Common myeloid progenitor, CD34-positive (primary cell): ENCODE results near the gene RABL2B.

Experiments
- CTCF ChIA-PET: fragments of 350-600 bp; sonication (Branson Sonifier 250); formaldehyde crosslinking; loops from one replicate; lab custom pipeline; 2021; ENCODE audit warnings: antibody characterized with exemption; lab: Charles Lee
- POLR2A ChIA-PET: fragments of 350-600 bp; sonication (Branson Sonifier 250); formaldehyde crosslinking; loops from one replicate; lab custom pipeline; 2021; ENCODE audit warnings: antibody characterized with exemption; lab: Charles Lee
- DNase-seq, 3 donors: peaks; one replicate each; pipeline versions ENCODE4 v3.0.0 to v3.0.0-alpha.2; 2013
- H3K27ac ChIP-seq, 2 experiments: 1 replicate in 1 of 2; 2 replicates in 1 of 2; pipeline ENCODE4 v1.7.0; 2013; ENCODE audit warnings: inconsistent platforms in 2 of 2, low read length in 2 of 2, mild to moderate bottlenecking in 2 of 2, low read depth in 1 of 2, moderate library complexity in 1 of 2; ENCODE audit not compliant: severe bottlenecking in 2 of 2, insufficient read depth in 1 of 2, poor library complexity in 1 of 2
- H3K27me3 ChIP-seq, 5 experiments: replicated peaks in 2 of 5; 1 replicate in 3 of 5; 2 replicates in 2 of 5; pipeline versions ENCODE4 v1.6.1 to v1.7.0; 2013; ENCODE audit warnings: low read length in 4 of 5, mild to moderate bottlenecking in 2 of 5, moderate library complexity in 2 of 5, inconsistent platforms in 1 of 5; ENCODE audit not compliant: insufficient read depth in 5 of 5, control insufficient read depth in 4 of 5
- H3K36me3 ChIP-seq, 4 experiments: 1 replicate in 2 of 4; 2 replicates in 2 of 4; pipeline versions ENCODE4 v1.6.1 to v1.7.0; 2013; ENCODE audit warnings: low read length in 3 of 4, control low read depth in 1 of 4, mild to moderate bottlenecking in 1 of 4; ENCODE audit not compliant: control insufficient read depth in 4 of 4, insufficient read depth in 4 of 4
- H3K4me1 ChIP-seq, 4 experiments: 1 replicate in 3 of 4; 2 replicates in 1 of 4; pipeline versions ENCODE4 v1.6.1 to v1.7.1; 2013; ENCODE audit warnings: low read length in 3 of 4, mild to moderate bottlenecking in 3 of 4, control low read depth in 1 of 4, inconsistent platforms in 1 of 4, moderate library complexity in 1 of 4; ENCODE audit not compliant: control insufficient read depth in 4 of 4, insufficient read depth in 4 of 4; ENCODE audit errors: control extremely low read depth in 1 of 4
- H3K4me3 ChIP-seq, 7 experiments: 1 replicate in 4 of 7; 2 replicates in 3 of 7; pipeline versions ENCODE4 v1.5.1 to v1.7.0; 2013; ENCODE audit warnings: mild to moderate bottlenecking in 7 of 7, low read length in 6 of 7, moderate library complexity in 6 of 7, inconsistent platforms in 2 of 7, low read depth in 2 of 7, control low read depth in 1 of 7; ENCODE audit not compliant: insufficient read depth in 4 of 7, control insufficient read depth in 1 of 7; ENCODE audit errors: extremely low read depth in 1 of 7
- H3K9me3 ChIP-seq, 5 experiments: 1 replicate in 4 of 5; 2 replicates in 1 of 5; pipeline versions ENCODE4 v1.6.1 to v1.7.1; 2013; ENCODE audit warnings: low read length in 4 of 5, mild to moderate bottlenecking in 2 of 5, inconsistent platforms in 1 of 5, low read depth in 1 of 5, moderate library complexity in 1 of 5; ENCODE audit not compliant: control insufficient read depth in 4 of 5, insufficient read depth in 2 of 5; ENCODE audit errors: control extremely low read depth in 1 of 5
- WGBS: methylation state at CpG from one replicate; pipeline ENCODE4 v1.1.5; 2013; ENCODE audit not compliant: insufficient coverage; 5-methylcytosine and 5-hydroxymethylcytosine counted together

The RABL2B gene

DNA sequence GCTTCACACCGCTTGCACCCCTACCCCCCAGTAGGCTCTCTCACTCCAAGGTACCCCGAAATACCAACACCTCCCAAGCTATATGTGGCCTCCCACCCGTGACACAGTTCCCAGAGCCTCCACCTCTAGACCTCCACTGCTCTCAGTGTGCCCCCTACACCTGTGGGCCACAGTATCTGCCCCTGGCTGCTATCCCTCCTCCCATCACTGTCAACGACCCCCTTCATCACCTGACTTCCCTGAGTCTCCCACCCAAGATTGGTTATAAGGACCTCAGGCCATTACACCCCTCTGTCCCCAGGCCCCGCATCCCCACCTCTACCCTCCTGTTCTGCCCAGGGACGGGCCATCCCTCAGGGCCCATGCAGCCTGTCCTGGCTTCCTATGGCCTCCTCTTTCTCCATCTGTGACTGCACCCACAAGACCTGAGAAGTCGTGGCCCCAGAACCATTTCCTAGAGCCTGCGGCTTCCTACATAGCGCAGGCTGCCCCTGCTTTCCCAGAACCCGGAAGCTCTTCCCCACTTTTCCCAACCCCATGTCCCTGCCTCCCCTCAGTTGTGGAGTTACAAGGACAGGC, 44.7 kb downstream of the RABL2B start:
- 97% methylated on average over 9 of the region's 10 CpGs for WGBS
- Histone ChIP-seq H3K4me3 (no peak overlapping the region), H3K27ac (no peak overlapping the region), H3K9me3 (no peaks in the 10 kb centered on the region), H3K36me3 (peaks cover 0 to 3% (median 0%) of the 10 kb centered on the region in 4 experiments), H3K4me1 (no peaks in the 10 kb centered on the region), H3K27me3 (no peaks in the 10 kb centered on the region)
- CTCF ChIA-PET = interaction anchor here (0.7 to 1.2 kb wide), 2 partner anchors 19 to 223 kb away, joined by 3 read pairs; no protein-coding TSS in a partner anchor
- POLR2A ChIA-PET = no interaction called here
- DNase-seq = no peak

DNA sequence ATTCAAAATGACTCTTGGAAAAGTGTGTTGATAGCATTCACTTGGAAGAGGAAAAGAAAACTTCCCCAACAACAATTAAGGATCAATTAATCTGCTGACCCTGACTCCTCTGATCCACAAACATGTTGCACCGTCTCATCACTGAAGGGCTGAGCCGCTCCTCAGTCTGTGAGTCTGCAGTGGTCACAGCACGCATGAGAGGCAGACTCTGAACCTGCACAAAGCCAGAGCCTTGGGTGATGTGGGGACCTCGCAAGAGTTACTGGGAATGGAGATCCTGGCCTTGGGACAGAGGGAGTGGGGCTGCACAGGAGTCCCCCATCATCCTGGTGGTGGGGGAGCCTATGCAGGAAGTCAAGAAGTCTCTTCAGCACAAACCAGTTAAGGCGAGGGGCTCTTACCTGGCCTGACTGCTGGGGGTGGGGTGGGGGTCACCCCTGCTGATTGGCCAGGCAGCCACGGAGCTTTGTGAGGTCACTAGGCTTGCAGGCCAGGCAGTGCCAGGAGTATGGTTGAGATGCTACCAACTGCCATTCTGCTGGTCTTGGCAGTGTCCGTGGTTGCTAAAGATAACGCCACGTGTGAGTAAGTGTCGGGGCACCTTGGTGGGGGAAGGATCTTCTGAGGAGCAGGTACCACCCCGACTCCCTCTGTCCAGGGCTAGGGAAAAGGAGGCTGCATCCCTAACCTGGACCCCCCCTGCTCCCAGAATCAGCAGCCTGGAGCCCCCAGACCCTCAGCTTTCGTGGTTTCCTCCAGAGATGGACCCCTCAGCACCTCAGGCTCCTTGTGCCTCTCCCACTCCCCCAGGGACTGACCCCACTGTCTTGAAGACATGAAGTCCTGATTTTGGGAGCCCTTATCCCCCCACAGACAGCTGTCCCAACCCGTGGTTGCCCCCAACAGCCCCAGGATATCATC, 45.4 kb downstream of the RABL2B start, which contains the start of gene ACR:
ACR (plus strand) TSS at position 477 of the 921 bp plus-strand sequence; CDS start at position 509, 32 bp downstream.
- no peak for DNase-seq
- WGBS = 95% methylated on average over 13 of the region's 13 CpGs
- no peaks in the 10 kb centered on the region for H3K9me3 ChIP-seq
- no peaks in the 10 kb centered on the region for H3K4me1 ChIP-seq
- CTCF ChIA-PET = interaction anchor here (0.7 to 1.2 kb wide), 2 partner anchors 19 to 222 kb away, joined by 3 read pairs; no protein-coding TSS in a partner anchor
- H3K36me3 ChIP-seq = peaks cover 0 to 9% (median 0%) of the 10 kb centered on the region in 4 experiments
- POLR2A ChIA-PET = no interaction called here
- no peaks in the 10 kb centered on the region for H3K27me3 ChIP-seq
- no peak within 1 kb of the TSS for H3K27ac ChIP-seq
- H3K4me3 ChIP-seq = no peak within 1 kb of the TSS

DNA sequence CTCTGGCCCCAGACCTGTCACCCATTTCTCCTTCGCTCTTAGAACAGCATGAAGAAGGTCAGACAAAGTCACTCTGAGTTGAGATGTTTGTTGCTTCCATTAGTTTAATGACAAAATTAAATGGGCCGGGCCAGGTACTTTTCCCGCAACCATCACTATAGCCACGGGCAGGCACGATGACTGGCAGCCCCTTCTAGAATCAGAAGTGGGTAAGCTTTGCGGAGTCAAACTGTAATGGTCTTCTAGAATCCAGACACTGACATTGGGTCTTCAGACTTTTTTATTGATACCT, 47.8 kb downstream of the RABL2B start:
- no peak for DNase-seq
- WGBS = 100% methylated on average over 3 of the region's 6 CpGs
- Histone ChIP-seq H3K4me1 (no peaks in the 10 kb centered on the region), H3K4me3 (no peak overlapping the region), H3K9me3 (no peaks in the 10 kb centered on the region), H3K36me3 (peaks cover 0 to 21% (median 6%) of the 10 kb centered on the region in 4 experiments), H3K27me3 (no peaks in the 10 kb centered on the region), H3K27ac (no peak overlapping the region)
- CTCF ChIA-PET = no interaction called here
- POLR2A ChIA-PET = no interaction called here

DNA sequence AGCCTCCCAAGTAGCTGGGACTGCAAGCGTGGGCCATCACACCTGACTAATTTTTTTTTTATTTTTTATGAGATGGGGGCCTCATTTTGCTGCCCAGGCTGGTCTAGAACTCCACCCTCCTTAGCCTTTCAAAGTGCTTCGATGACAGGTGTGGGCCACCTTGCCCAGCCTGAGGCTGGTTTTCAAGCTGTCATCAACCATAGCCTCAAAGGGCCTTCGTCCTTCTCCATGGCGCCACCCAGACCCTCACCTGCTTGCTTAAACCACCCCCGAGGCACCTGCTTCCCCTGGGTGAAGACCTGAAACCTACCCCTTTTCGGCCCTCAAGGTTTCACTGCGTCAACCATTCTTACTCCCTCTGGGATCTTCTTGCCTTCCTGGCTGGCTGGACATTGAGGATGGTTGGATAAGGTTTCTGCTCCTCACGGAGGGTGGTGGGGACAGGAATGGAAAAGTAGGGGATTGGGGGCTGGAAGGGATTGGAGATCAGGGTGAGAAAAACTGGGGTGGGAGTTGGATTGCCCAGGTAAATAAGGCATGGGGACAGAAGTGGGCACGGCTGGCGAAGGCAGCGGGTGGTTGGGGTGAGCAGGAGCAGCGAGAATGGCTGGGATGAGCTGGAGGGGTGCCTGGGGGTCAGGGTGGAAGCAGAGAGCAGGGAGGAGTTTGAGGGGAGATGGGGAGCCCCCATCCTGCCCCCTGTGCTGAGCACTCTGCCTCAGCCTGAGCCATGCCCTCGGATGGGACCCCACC, 48.3 kb downstream of the RABL2B start:
- no peak for DNase-seq
- Histone ChIP-seq H3K4me3 (no peak overlapping the region), H3K4me1 (no peaks in the 10 kb centered on the region), H3K27me3 (no peaks in the 10 kb centered on the region), H3K27ac (no peak overlapping the region), H3K9me3 (no peaks in the 10 kb centered on the region), H3K36me3 (peaks cover 0 to 22% (median 8%) of the 10 kb centered on the region in 4 experiments)
- ChIA-PET CTCF (no interaction called here), POLR2A (no interaction called here)
- 94% methylated on average over 11 of the region's 13 CpGs for WGBS

DNA sequence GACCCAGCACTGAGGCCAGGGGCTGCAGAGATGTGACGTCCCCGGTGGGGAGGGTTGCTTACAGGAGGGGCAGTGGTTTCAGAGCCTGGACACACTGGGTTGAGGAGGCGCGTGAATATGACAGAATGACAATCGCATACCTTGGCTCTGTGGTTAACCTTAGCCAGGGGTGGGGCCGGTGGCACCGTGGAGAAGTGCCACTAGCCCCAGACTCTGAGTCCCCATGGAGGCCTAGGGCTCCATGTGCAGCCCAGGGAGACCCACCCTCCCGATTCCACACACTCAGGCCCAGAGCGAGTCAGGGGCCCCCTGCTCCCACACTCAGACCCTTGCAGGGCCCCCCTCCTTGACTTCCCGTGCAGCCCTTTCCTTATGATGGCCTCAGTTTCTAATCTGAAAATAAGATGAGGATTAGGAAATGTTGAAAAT, 49.1 kb downstream of the RABL2B start:
- DNase-seq = no peak
- no peak overlapping the region for H3K4me3 ChIP-seq
- H3K36me3 ChIP-seq = peaks cover 0 to 30% (median 16%) of the 10 kb centered on the region in 4 experiments
- ChIA-PET CTCF (no interaction called here), POLR2A (no interaction called here)
- WGBS = 82% methylated on average over 7 of the region's 10 CpGs
- no peak overlapping the region for H3K27ac ChIP-seq
- H3K4me1 ChIP-seq = no peaks in the 10 kb centered on the region
- H3K27me3 ChIP-seq = no peaks in the 10 kb centered on the region
- no peaks in the 10 kb centered on the region for H3K9me3 ChIP-seq

DNA sequence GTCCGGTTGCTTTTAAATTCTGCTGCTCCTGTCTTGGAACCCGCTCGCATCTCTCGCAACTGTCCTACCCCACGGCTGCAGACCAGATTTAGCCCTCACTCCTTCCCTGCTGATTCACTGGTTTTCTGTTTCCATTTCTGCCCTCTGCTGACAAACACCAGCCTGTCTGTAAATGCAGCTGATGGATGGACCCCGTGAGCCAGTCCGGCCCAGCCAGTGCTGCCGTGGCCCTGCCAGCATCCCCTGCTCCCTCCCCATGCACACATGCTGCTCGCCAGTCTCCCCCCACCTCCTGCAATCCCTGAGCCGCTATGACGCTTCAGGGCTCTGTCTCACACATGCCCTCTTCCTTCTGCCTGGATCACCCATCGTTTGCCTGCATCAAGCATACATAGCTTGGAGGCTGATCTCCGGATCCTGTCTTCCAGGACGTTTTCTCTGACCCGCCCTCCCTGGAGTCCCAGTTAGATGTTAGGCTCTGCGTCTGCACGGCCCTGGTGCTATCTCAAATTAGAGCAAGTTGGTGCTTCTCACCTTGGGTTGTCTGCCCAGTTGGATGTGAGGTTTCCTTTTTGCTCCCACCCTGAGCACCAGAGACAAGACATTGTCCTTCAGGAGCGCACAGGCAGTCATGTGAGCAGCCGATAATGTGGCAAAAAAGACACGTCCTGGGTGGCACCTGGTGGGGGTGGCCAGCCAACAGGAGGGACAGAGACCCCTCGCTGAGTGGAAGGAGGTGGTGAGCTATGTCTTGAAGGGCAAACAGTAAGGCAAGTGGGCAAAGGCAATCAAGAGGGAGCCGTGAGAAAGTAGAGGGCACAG, 49.7 kb downstream of the RABL2B start:
- H3K27me3 ChIP-seq = no peaks in the 10 kb centered on the region
- ChIA-PET CTCF (no interaction called here), POLR2A (interaction anchor here (0.7 kb wide), 1 partner anchor 19 kb away, joined by 6 read pairs; no protein-coding TSS in a partner anchor)
- H3K27ac ChIP-seq = no peak overlapping the region
- H3K36me3 ChIP-seq = peaks cover 0 to 35% (median 18%) of the 10 kb centered on the region in 4 experiments
- no peak overlapping the region for H3K4me3 ChIP-seq
- H3K4me1 ChIP-seq = no peaks in the 10 kb centered on the region
- H3K9me3 ChIP-seq = no peaks in the 10 kb centered on the region
- 85% methylated on average over 21 of the region's 22 CpGs for WGBS
- DNase-seq = no peak
